ENCODE results near the gene HNRNPA1.
"Not testable (repeated sequence)": the region's sequence is repeated elsewhere in the genome, so short reads cannot be mapped to it uniquely, and the experiment has no call there.

HNRNPA1 gene

GRCh38 chr12:54306925-54307741 is 26.6 kb downstream of the HNRNPA1 start:
- Histone ChIP-seq H3K27ac (peak overlapping the region; percentile 57), H3K4me1 (peaks cover 63% of the 10 kb centered on the region), H3K36me3 (no peaks in the 10 kb centered on the region), H4K20me1 (no peaks in the 10 kb centered on the region), H3K27me3 (no peaks in the 10 kb centered on the region), H3K9me3 (no peaks in the 10 kb centered on the region), H3K4me2 (peak overlapping the region; percentile 95), H3K9ac (no peak overlapping the region), H3K4me3 (no peak overlapping the region)
- TF ChIP-seq Cebpa-rat (IDR thresholded peaks at IDR 0.05): no peak

- no peak overlapping the region for H3K9ac ChIP-seq
- no peaks in the 10 kb centered on the region for H4K20me1 ChIP-seq
- H3K27me3 ChIP-seq: no peaks in the 10 kb centered on the region
- H3K9me3 ChIP-seq: no peaks in the 10 kb centered on the region
- H3K4me2 ChIP-seq: no peak overlapping the region
- no peak overlapping the region for H3K27ac ChIP-seq
- H3K36me3 ChIP-seq: no peaks in the 10 kb centered on the region
- H3K4me1 ChIP-seq: peaks cover 25% of the 10 kb centered on the region
- no peak overlapping the region for H3K4me3 ChIP-seq
- TF ChIP-seq Cebpa-rat (IDR thresholded peaks at IDR 0.05): no peak
Observed at GRCh38 chr12:54311051-54311450, 30.5 kb downstream of the HNRNPA1 start.

GRCh38 chr12:54312309-54312708 is 31.8 kb downstream of the HNRNPA1 start:
- H3K9ac ChIP-seq, H3K4me2 ChIP-seq, H3K4me3 ChIP-seq, H3K36me3 ChIP-seq, H3K27me3 ChIP-seq, H3K27ac ChIP-seq, H4K20me1 ChIP-seq, H3K9me3 ChIP-seq: not testable (repeated sequence)
- peaks cover 12% of the 10 kb centered on the region for H3K4me1 ChIP-seq

GRCh38 chr12:54321363-54321762 is 40.8 kb downstream of the HNRNPA1 start:
- Histone ChIP-seq H3K4me3 (no peak overlapping the region), H3K36me3 (no peaks in the 10 kb centered on the region), H3K27ac (no peak overlapping the region), H3K9ac (no peak overlapping the region), H3K4me1 (peaks cover 23% of the 10 kb centered on the region), H4K20me1 (no peaks in the 10 kb centered on the region), H3K4me2 (no peak overlapping the region), H3K27me3 (no peaks in the 10 kb centered on the region), H3K9me3 (no peaks in the 10 kb centered on the region)
- no peak for TF ChIP-seq Cebpa-rat (IDR thresholded peaks at IDR 0.05)

- H3K4me3 ChIP-seq: peak within 1 kb of the TSS; percentile 90
- peak within 1 kb of the TSS; percentile 87 for H3K27ac ChIP-seq
- H3K9ac ChIP-seq: peak within 1 kb of the TSS; percentile 95
- H3K4me1 ChIP-seq: peaks cover 42% of the 10 kb centered on the region
- peaks cover 3% of the 10 kb centered on the region; the same call in 1 of the 2 replicates for H4K20me1 ChIP-seq
- no peak for TF ChIP-seq Cebpa-rat (IDR thresholded peaks at IDR 0.05)
- H3K36me3 ChIP-seq: peaks cover 17% of the 10 kb centered on the region
- H3K27me3 ChIP-seq: no peaks in the 10 kb centered on the region
- H3K4me2 ChIP-seq: peak within 1 kb of the TSS; percentile 80
- H3K9me3 ChIP-seq: no peaks in the 10 kb centered on the region
Observed at GRCh38 chr12:54324617-54325441, 44.3 kb downstream of the HNRNPA1 start, which contains the start of gene COPZ1. Gene COPZ1 (plus strand): TSS chr12:54325131. CDS start chr12:54325164, 33 bp downstream.

GRCh38 chr12:54325442-54326109 is 45.0 kb downstream of the HNRNPA1 start:
- not testable (repeated sequence) for H3K9me3 ChIP-seq, H3K27me3 ChIP-seq
- peaks cover 24% of the 10 kb centered on the region for H3K36me3 ChIP-seq
- peak overlapping the region; percentile 87 for H3K27ac ChIP-seq
- peak overlapping the region; percentile 80 for H3K4me2 ChIP-seq
- H3K4me3 ChIP-seq: peak overlapping the region; percentile 90
- H3K4me1 ChIP-seq: peaks cover 42% of the 10 kb centered on the region
- peak overlapping the region; percentile 95 for H3K9ac ChIP-seq
- H4K20me1 ChIP-seq: peaks cover 10% of the 10 kb centered on the region; the same call in 1 of the 2 replicates

- H3K4me2 ChIP-seq: no peak overlapping the region
- H3K4me1 ChIP-seq: peaks cover 36% of the 10 kb centered on the region
- H4K20me1 ChIP-seq: peaks cover 13% of the 10 kb centered on the region; the same call in 1 of the 2 replicates
- no peak for TF ChIP-seq Cebpa-rat (IDR thresholded peaks at IDR 0.05)
- peak overlapping the region; percentile 30; the same call in 1 of the 2 replicates for H3K9ac ChIP-seq
- peaks cover 43% of the 10 kb centered on the region for H3K36me3 ChIP-seq
- no peak overlapping the region for H3K4me3 ChIP-seq
- H3K9me3 ChIP-seq: no peaks in the 10 kb centered on the region
- no peak overlapping the region for H3K27ac ChIP-seq
- H3K27me3 ChIP-seq: no peaks in the 10 kb centered on the region
Observed at GRCh38 chr12:54328595-54329337, 48.2 kb downstream of the HNRNPA1 start.

GRCh38 chr12:54329759-54330158 is 49.2 kb downstream of the HNRNPA1 start:
- Histone ChIP-seq H3K4me2 (no peak overlapping the region), H3K36me3 (peaks cover 45% of the 10 kb centered on the region), H3K27me3 (no peaks in the 10 kb centered on the region), H3K4me3 (no peak overlapping the region), H3K27ac (no peak overlapping the region), H4K20me1 (peaks cover 13% of the 10 kb centered on the region; the same call in 1 of the 2 replicates), H3K4me1 (peaks cover 35% of the 10 kb centered on the region), H3K9ac (no peak overlapping the region), H3K9me3 (no peaks in the 10 kb centered on the region)
- no peak for TF ChIP-seq Cebpa-rat (IDR thresholded peaks at IDR 0.05)

- TF ChIP-seq Cebpa-rat (IDR thresholded peaks at IDR 0.05): no peak
- Histone ChIP-seq H3K36me3 (peaks cover 45% of the 10 kb centered on the region), H3K9ac (no peak overlapping the region), H3K27ac (no peak overlapping the region), H3K4me1 (peaks cover 42% of the 10 kb centered on the region), H4K20me1 (peaks cover 18% of the 10 kb centered on the region; the same call in 1 of the 2 replicates), H3K27me3 (no peaks in the 10 kb centered on the region), H3K4me3 (no peak overlapping the region), H3K4me2 (no peak overlapping the region), H3K9me3 (no peaks in the 10 kb centered on the region)
Observed at GRCh38 chr12:54330442-54330841, 49.9 kb downstream of the HNRNPA1 start.

Measured in BLaER1 (cell line).